ENCODE results near the gene U2AF2. TPM values are rescaled to one million over a fixed set of nuclear protein-coding genes. Genes with fewer than 3 reads are reported as not detected.

U2AF2 gene
- polyA plus RNA-seq, 1 donor from 2014 or later = 129 TPM

- H3K27me3 ChIP-seq (ENCODE audit: insufficient read depth, low read depth, low read length) = no peaks in the 10 kb centered on the region
- H3K36me3 ChIP-seq (ENCODE audit: insufficient read depth, low read length) = peaks cover 8% of the 10 kb centered on the region
- H3K9me3 ChIP-seq (ENCODE audit: low read length) = no peaks in the 10 kb centered on the region
- TF ChIP-seq EP300 (conservative IDR thresholded peaks at IDR 0.05; ENCODE audit: poor library complexity, severe bottlenecking) (no peak), CTCF (IDR thresholded peaks at IDR 0.05; ENCODE audit: poor library complexity, severe bottlenecking) (no peak), RAD21 (conservative IDR thresholded peaks at IDR 0.05) (no peak), REST (IDR thresholded peaks at IDR 0.05; ENCODE audit: borderline replicate concordance) (no peak), POLR2AphosphoS5 (IDR thresholded peaks at IDR 0.05) (no peak), TAF1 (IDR thresholded peaks at IDR 0.05; ENCODE audit: low read depth) (no peak), EZH2 (IDR thresholded peaks at IDR 0.05; ENCODE audit: borderline replicate concordance, insufficient read depth, low read length, poor library complexity, severe bottlenecking) (no peak), SMC3 (conservative IDR thresholded peaks at IDR 0.05; ENCODE audit: poor library complexity) (no peak), MXI1 (conservative IDR thresholded peaks at IDR 0.05; ENCODE audit: poor library complexity, severe bottlenecking) (no peak)
- H4K20me1 ChIP-seq (ENCODE audit: insufficient read depth) = no peaks in the 10 kb centered on the region
- H3K9me2 ChIP-seq (ENCODE audit: insufficient read depth, low read length) = no peaks in the 10 kb centered on the region
- peak overlapping the region; percentile 81 for H3K4me2 ChIP-seq (ENCODE audit: low read length)
- no peak overlapping the region for H2AFZ ChIP-seq (ENCODE audit: low read depth, low read length)
- peak overlapping the region; percentile 97 for H3K9ac ChIP-seq (ENCODE audit: low read length)
- peak overlapping the region; percentile 97 for H3K27ac ChIP-seq (ENCODE audit: low read length)
- peak overlapping the region; percentile 97 for H3K4me3 ChIP-seq (ENCODE audit: low read length)
- H3K79me2 ChIP-seq (replicated peaks; ENCODE audit: insufficient read depth, low read length) = peaks cover 25% of the 10 kb centered on the region
- H3F3A ChIP-seq (ENCODE audit: insufficient read depth, low read length, poor library complexity, severe bottlenecking) = no peaks in the 10 kb centered on the region
Measured at GRCh38 chr19:55606817-55607216, 48.0 kb upstream of the U2AF2 start.

GRCh38 chr19:55609326-55609725, 45.5 kb upstream of the U2AF2 start:
- Histone ChIP-seq H3K79me2 (replicated peaks; ENCODE audit: insufficient read depth, low read length) (peaks cover 25% of the 10 kb centered on the region), H3K27ac (ENCODE audit: low read length) (no peak overlapping the region), H4K20me1 (ENCODE audit: insufficient read depth) (no peaks in the 10 kb centered on the region), H3K9me3 (ENCODE audit: low read length) (no peaks in the 10 kb centered on the region), H3K9me2 (ENCODE audit: insufficient read depth, low read length) (no peaks in the 10 kb centered on the region), H3K9ac (ENCODE audit: low read length) (no peak overlapping the region), H3K4me2 (ENCODE audit: low read length) (no peak overlapping the region), H3K36me3 (ENCODE audit: insufficient read depth, low read length) (peaks cover 8% of the 10 kb centered on the region), H3F3A (ENCODE audit: insufficient read depth, low read length, poor library complexity, severe bottlenecking) (no peaks in the 10 kb centered on the region), H3K27me3 (ENCODE audit: insufficient read depth, low read depth, low read length) (no peaks in the 10 kb centered on the region), H3K4me3 (ENCODE audit: low read length) (no peak overlapping the region), H2AFZ (ENCODE audit: low read depth, low read length) (no peak overlapping the region)
- TF ChIP-seq REST (IDR thresholded peaks at IDR 0.05; ENCODE audit: borderline replicate concordance) (no peak), CTCF (IDR thresholded peaks at IDR 0.05; ENCODE audit: poor library complexity, severe bottlenecking) (no peak), POLR2AphosphoS5 (IDR thresholded peaks at IDR 0.05) (no peak)

Data from neural cell (in vitro differentiated cells).